CD4-positive, alpha-beta T cell treated with Interleukin-15 for 1 hour (primary cell): ENCODE measurements around the gene B4GALNT3.
"Not testable (repeated sequence)": the region's sequence is repeated elsewhere in the genome, so short reads cannot be mapped to it uniquely, and the experiment has no call there.

ENCODE experiments used
- DNase-seq: peaks from one replicate; pipeline ENCODE4 v3.0.0-alpha.2; 2020

The B4GALNT3 gene

GRCh38 chr12:459430-460258, at the start of gene B4GALNT3:
Gene B4GALNT3 (plus strand): TSS chr12:459939. CDS start chr12:460377, 438 bp downstream.
- peak; percentile 35 for DNase-seq

GRCh38 chr12:414859-415258, 44.9 kb upstream of the B4GALNT3 start:
- no peak for DNase-seq

- no peak for DNase-seq
Measured at GRCh38 chr12:418432-418831, 41.3 kb upstream of the B4GALNT3 start.

GRCh38 chr12:422526-422925, 37.2 kb upstream of the B4GALNT3 start:
- DNase-seq: no peak

GRCh38 chr12:435737-436136, 24.0 kb upstream of the B4GALNT3 start:
- DNase-seq: not testable (repeated sequence)

GRCh38 chr12:442235-442884, 17.4 kb upstream of the B4GALNT3 start:
- no peak for DNase-seq

- DNase-seq: no peak
Measured at GRCh38 chr12:447141-447540, 12.6 kb upstream of the B4GALNT3 start.

GRCh38 chr12:449203-449602, 10.5 kb upstream of the B4GALNT3 start:
- no peak for DNase-seq

- no peak for DNase-seq
Measured at GRCh38 chr12:450438-450837, 9.3 kb upstream of the B4GALNT3 start.

- DNase-seq: no peak
Measured at GRCh38 chr12:452667-453210, 7.0 kb upstream of the B4GALNT3 start.

- DNase-seq: no peak
Measured at GRCh38 chr12:454833-455232, 4.9 kb upstream of the B4GALNT3 start.

- no peak for DNase-seq
Measured at GRCh38 chr12:455821-456220, 3.9 kb upstream of the B4GALNT3 start.

GRCh38 chr12:457676-458075, 2.1 kb upstream of the B4GALNT3 start:
- DNase-seq: no peak

- no peak for DNase-seq
Measured at GRCh38 chr12:459050-459429, 699 bp upstream of the B4GALNT3 start.

GRCh38 chr12:460261-461230, 807 bp downstream of the B4GALNT3 start:
- no peak for DNase-seq

- no peak for DNase-seq
Measured at GRCh38 chr12:461425-461824, 1.7 kb downstream of the B4GALNT3 start.

- DNase-seq: no peak
Measured at GRCh38 chr12:462936-463705, 3.4 kb downstream of the B4GALNT3 start.

- DNase-seq: no peak
Measured at GRCh38 chr12:464484-465267, 4.9 kb downstream of the B4GALNT3 start.

GRCh38 chr12:466039-466438, 6.3 kb downstream of the B4GALNT3 start:
- DNase-seq: no peak

- no peak for DNase-seq
Measured at GRCh38 chr12:466762-467161, 7.0 kb downstream of the B4GALNT3 start.

GRCh38 chr12:467591-467990, 7.9 kb downstream of the B4GALNT3 start:
- no peak for DNase-seq
